CD4-positive, alpha-beta T cell (primary cell): ENCODE results near the gene RUNX2. TPM values are rescaled to one million over a fixed set of nuclear protein-coding genes. Genes with fewer than 3 reads are reported as not detected.

ENCODE experiments used
- ATAC-seq: fragments of 200-7000 bp; cut with Tn5 transposase; one replicate; pipeline ENCODE4 v1.10.0; 2022; ENCODE audit warnings: mild to moderate bottlenecking; ENCODE audit not compliant: poor library complexity
- CTCF ChIA-PET: fragments of 350-600 bp; sonication (Branson Sonifier 250); formaldehyde crosslinking; loops from one replicate; lab custom pipeline; 2021; ENCODE audit warnings: antibody characterized with exemption, inconsistent platforms; lab: Charles Lee
- POLR2A ChIA-PET: fragments of 350-600 bp; sonication (Branson Sonifier 250); formaldehyde crosslinking; loops from one replicate; lab custom pipeline; 2021; ENCODE audit warnings: antibody characterized with exemption, inconsistent platforms; lab: Charles Lee
- DNase-seq, 14 experiments: peaks; one replicate each; pipeline ENCODE4 v3.0.0-alpha.2; 2013 to 2020; ENCODE audit warnings: mixed read lengths in 2 of 14
- H3K27ac ChIP-seq, 2 donors: one replicate each; pipeline versions ENCODE4 v1.5.1 to v1.7.0; 2013; ENCODE audit warnings: low read length in 2 of 2, low read depth in 1 of 2, mild to moderate bottlenecking in 1 of 2
- H3K27me3 ChIP-seq, 2 experiments: 1 replicate in 1 of 2; 2 replicates in 1 of 2; pipeline versions ENCODE4 v1.6.1 to v1.7.0; 2013; ENCODE audit warnings: low read length in 2 of 2, control low read depth in 1 of 2, mild to moderate bottlenecking in 1 of 2, moderate library complexity in 1 of 2; ENCODE audit not compliant: insufficient read depth in 2 of 2, control insufficient read depth in 1 of 2
- H3K36me3 ChIP-seq: one replicate; pipeline ENCODE4 v1.6.1; 2013; ENCODE audit warnings: low read length, control low read depth; ENCODE audit not compliant: insufficient read depth
- H3K4me1 ChIP-seq: one replicate; pipeline ENCODE4 v1.6.1; 2013; ENCODE audit warnings: low read length, control low read depth; ENCODE audit not compliant: insufficient read depth
- H3K4me3 ChIP-seq: one replicate; pipeline ENCODE4 v1.5.1; 2013; ENCODE audit warnings: mild to moderate bottlenecking, low read length, moderate library complexity
- H3K9me3 ChIP-seq, 2 experiments: 1 replicate in 1 of 2; 2 replicates in 1 of 2; pipeline versions ENCODE4 v1.6.1 to v1.7.0; 2013; ENCODE audit warnings: low read length in 2 of 2, mild to moderate bottlenecking in 2 of 2, control low read depth in 1 of 2, moderate library complexity in 1 of 2; ENCODE audit not compliant: control insufficient read depth in 1 of 2, insufficient read depth in 1 of 2
- H3K27ac Mint-ChIP-seq: one replicate; pipeline ENCODE4 v1.8.0; 2020; ENCODE audit warnings: mixed read lengths
- H3K27me3 Mint-ChIP-seq: one replicate; pipeline ENCODE4 v1.8.0; 2021; ENCODE audit warnings: mixed read lengths
- H3K36me3 Mint-ChIP-seq: one replicate; pipeline ENCODE4 v1.8.0; 2021; ENCODE audit warnings: low read depth, mixed read lengths
- H3K4me1 Mint-ChIP-seq: one replicate; pipeline ENCODE4 v1.8.0; 2021; ENCODE audit warnings: low read depth, mixed read lengths
- H3K4me3 Mint-ChIP-seq: one replicate; pipeline ENCODE4 v1.8.0; 2020; ENCODE audit warnings: mild to moderate bottlenecking, mixed read lengths
- H3K9me3 Mint-ChIP-seq: one replicate; pipeline ENCODE4 v1.8.0; 2020; ENCODE audit warnings: mixed read lengths
- CTCF ChIP-seq: fragments of 200-600 bp; IDR thresholded peaks from one replicate; pipeline ENCODE4 v1.8.0; 2022; ENCODE audit warnings: antibody characterized with exemption, mild to moderate bottlenecking
- intact Hi-C, 2 experiments: fragments of 100-400 bp; cut with DNase I in 1 of 2; cut with micrococcal nuclease in 1 of 2; formaldehyde crosslinking; loops; one replicate each; pipeline versions ENCODE4 v1.15.1 to v1.9.0; 2023 to 2025; cut with DNase I, micrococcal nuclease
- total RNA-seq, 174 experiments: library from RNA in 2 of 174; stranded (reverse) in 2 of 174; gene quantifications; one replicate each; pipeline ENCODE4 v1.2.3 and lab custom pipeline; 2021 to 2026

The RUNX2 gene
- total RNA-seq, 2 experiments from 2014 or later = 17.5 to 18.0 TPM

DNA sequence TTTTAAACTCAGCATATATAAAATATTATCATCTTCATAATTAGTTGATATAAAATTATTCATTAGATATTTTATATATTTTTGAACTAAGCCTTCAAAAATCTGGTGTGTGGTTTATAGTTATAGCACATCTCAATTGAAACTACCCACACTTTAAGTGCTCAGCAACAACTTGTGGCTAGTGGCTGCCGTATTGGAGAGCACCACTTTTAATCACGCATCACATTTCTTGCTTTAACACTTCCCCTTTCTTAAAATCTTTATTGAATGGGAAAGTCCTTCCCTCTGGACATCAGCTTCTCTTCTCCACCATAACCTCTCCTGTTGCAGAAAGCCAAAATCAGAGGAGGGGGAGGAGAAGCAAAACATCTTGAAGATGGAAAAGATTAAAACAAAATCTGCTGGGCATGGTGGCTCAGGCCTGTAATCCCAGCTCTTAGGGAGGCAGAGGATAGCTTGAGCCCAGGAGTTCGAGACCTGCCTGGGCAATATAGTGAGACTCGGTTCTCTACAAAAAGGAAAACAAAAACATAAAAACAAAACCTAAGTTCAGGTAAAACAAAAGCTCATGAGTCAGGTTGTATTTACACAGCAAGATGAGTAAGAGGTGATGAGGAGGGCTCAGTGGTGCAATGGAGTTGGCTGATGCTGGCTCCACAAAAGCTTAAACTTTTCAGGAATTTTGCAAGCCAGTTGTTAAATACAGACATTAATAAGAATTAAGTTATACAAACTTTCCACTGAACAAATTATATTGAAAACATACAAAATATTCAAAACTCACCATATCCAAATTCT, 286.6 kb downstream of the RUNX2 start:
- ATAC-seq = no peak
- Mint-ChIP-seq H3K27me3 (no peaks in the 10 kb centered on the region), H3K4me1 (peaks cover 13% of the 10 kb centered on the region), H3K4me3 (no peak overlapping the region), H3K27ac (no peak overlapping the region), H3K36me3 (no peaks in the 10 kb centered on the region), H3K9me3 (no peaks in the 10 kb centered on the region)
- DNase-seq = no peak
- H3K27me3 ChIP-seq = no peaks in the 10 kb centered on the region
- peaks cover 1% of the 10 kb centered on the region for H3K4me1 ChIP-seq
- no peaks in the 10 kb centered on the region for H3K36me3 ChIP-seq
- CTCF ChIA-PET = no interaction called here
- TF ChIP-seq CTCF = no peak
- intact Hi-C loops = no loop called here
- H3K27ac ChIP-seq = no peak overlapping the region
- no peak overlapping the region for H3K4me3 ChIP-seq
- POLR2A ChIA-PET = interaction anchor here (1.2 kb wide), 1 partner anchor 119 kb away, joined by 3 read pairs; no protein-coding TSS in a partner anchor
- H3K9me3 ChIP-seq = no peaks in the 10 kb centered on the region

- ChIA-PET POLR2A (no interaction called here), CTCF (no interaction called here)
- H3K27me3 Mint-ChIP-seq = no peaks in the 10 kb centered on the region
- Histone ChIP-seq H3K9me3 (no peaks in the 10 kb centered on the region), H3K27me3 (no peaks in the 10 kb centered on the region), H3K36me3 (no peaks in the 10 kb centered on the region), H3K4me1 (peaks cover 16% of the 10 kb centered on the region), H3K27ac (no peak overlapping the region), H3K4me3 (no peak overlapping the region)
- H3K9me3 Mint-ChIP-seq = no peaks in the 10 kb centered on the region
- H3K4me1 Mint-ChIP-seq = peaks cover 29% of the 10 kb centered on the region
- no peaks in the 10 kb centered on the region for H3K36me3 Mint-ChIP-seq
- no peak overlapping the region for H3K4me3 Mint-ChIP-seq
- intact Hi-C loops = no loop called here
- DNase-seq (no peak), ATAC-seq (no peak)
- H3K27ac Mint-ChIP-seq = no peak overlapping the region
- no peak for TF ChIP-seq CTCF
Observed at GRCh38 chr6:45616209-45616608, 288.1 kb downstream of the RUNX2 start.

GRCh38 chr6:45617441-45617840, 289.3 kb downstream of the RUNX2 start:
- ChIA-PET CTCF (no interaction called here), POLR2A (interaction anchor here (0.7 kb wide), 1 partner anchor 123 kb away, joined by 3 read pairs; no protein-coding TSS in a partner anchor)
- ATAC-seq = no peak
- H3K4me3 ChIP-seq = no peak overlapping the region
- Mint-ChIP-seq H3K27me3 (no peaks in the 10 kb centered on the region), H3K27ac (no peak overlapping the region), H3K9me3 (no peaks in the 10 kb centered on the region), H3K4me3 (no peak overlapping the region), H3K4me1 (peaks cover 32% of the 10 kb centered on the region), H3K36me3 (no peaks in the 10 kb centered on the region)
- no peak for TF ChIP-seq CTCF
- no peaks in the 10 kb centered on the region for H3K9me3 ChIP-seq
- peaks cover 17% of the 10 kb centered on the region for H3K4me1 ChIP-seq
- no peaks in the 10 kb centered on the region for H3K27me3 ChIP-seq
- no peak for DNase-seq
- no peaks in the 10 kb centered on the region for H3K36me3 ChIP-seq
- no peak overlapping the region for H3K27ac ChIP-seq
- intact Hi-C loops = no loop called here
